Endometrium (tissue), 2 donors: ENCODE data around the gene RNASE4.
"Not testable (repeated sequence)": the region's sequence is repeated elsewhere in the genome, so short reads cannot be mapped to it uniquely, and the experiment has no call there.

Source experiments
- FAIRE-seq: peaks from 2 replicates; lab custom pipeline; 2012; peaks lifted over from hg19 to GRCh38; lab: Jason Lieb, UNC
- donor health status: control.
- donor health status: control.

RNASE4 gene

DNA sequence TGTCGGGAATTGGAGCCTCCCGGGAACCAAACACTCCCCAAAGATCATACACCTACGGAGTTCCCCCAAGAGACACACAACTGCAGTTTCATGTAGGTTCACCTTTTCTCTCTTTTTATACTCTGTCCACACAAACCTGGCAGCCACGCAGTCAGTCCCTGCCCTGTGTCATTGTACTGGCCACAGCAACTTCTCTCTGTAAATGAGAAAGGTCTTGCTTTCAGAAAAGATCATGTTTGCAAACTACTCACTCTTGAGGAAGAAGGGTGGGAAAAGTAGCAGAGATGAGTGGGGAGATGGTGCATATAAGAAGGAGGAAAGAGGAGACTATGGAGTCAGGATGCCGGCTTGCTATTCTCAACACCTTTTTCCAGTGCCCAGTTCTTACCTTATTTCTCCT lies 14.6 kb downstream of the RNASE4 start:
- no peak for FAIRE-seq

DNA sequence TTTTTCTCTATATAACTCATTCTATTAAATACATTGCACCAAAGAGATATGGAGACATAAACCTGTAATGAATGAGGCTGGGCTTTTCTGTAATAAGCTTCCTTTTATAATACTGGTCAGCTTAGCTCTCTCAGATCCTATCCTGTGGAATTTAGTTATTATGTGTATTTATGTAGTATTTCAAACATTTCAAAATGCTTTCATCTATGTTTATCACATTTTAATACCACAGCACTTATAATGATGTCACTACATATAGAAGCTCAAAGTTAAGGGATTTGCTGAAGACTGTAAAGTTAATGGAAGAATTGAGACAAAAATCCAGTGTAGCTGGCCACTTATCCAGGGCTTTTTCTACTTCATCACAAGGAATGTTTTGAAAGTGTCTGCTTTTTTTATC lies 15.6 kb downstream of the RNASE4 start:
- FAIRE-seq, result no peak

DNA sequence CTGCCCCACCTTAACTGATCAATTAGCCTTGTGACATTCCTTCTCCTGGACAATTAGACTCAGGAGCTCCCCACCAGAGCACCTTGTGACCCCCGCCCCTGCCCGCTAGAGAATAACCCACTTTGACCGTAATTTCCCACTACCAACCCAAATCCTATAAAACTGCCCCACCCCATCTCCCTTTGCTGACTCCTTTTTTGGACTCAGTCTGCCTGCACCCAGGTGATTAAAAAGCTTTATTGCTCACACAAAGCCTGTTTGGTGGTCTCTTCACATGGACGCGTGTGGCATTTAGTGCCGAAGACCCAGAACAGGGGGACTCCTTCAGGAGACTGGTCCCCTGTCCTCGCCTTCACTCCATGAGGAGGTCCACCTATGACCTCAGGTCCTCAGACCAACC lies 16.6 kb downstream of the RNASE4 start:
- FAIRE-seq, result not testable (repeated sequence)

DNA sequence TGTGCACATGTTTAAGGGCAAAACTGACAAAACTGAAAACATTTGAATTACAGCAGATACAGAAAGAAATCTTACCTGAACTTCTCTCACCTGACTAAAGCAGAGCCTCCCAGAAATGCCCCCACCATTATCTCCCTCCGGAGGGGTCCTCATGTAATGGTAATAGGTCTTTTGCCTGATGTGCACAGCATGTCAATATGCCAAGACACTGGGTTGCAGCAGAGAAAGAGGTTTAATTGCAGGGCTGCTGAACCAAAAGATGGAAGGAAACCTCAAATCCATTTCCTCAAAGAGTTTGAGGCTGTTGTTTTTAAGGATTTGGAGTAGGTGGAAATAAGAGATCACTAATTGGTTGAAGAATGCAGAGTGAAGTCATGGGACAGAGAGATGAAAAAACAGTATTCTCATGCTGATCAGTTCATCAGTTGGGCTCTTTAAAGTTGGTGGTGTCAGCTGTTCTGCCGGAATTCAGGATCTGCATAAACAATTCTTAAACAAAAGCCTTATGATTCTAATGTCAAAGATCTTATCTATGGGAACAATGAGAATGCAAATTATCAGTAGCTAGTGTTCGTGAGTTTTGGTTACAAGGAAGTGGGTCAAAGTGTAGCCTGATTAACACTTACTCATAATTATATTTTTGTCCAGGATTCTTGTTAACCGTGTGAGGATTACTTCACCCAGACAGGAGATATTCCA lies 22.4 kb downstream of the RNASE4 start:
- no peak for FAIRE-seq

DNA sequence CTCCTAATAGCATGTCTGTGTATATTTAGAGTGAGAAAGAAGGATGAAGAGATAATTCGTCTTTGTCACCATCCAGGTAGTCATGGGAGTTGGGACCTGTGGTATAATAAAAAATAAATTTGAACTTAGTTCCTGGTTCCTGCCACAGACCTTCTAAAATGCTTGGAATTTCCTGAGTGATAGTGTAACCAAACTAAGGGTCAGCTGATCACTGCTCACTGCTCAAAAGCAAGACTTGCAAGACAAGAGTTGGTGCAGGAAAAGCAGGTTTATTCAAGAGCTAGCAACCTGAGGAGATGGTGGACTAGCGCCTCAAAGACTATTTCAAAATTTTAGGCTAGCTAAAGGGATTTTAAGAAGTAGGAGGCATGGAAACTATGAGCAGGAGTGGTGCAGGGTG lies 23.3 kb downstream of the RNASE4 start:
- FAIRE-seq, result no peak

DNA sequence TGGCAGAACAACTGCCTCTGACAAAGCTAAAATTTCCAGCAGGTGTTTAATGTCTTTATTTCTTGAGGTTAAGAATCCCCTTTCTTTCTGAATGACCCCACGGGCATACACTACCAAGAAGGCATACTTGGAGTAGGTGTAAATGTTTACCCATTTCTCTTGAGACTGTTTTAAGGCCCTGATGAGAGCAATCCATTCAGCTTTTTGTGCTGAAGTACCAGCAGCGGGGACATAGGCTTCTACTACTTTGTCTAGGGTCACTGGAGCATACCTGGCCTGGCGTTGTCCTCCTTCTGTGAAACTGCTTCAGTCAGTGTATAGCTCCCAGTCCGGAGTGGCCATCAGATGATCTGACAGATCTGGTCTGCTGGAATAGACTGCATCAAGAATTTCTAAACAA lies 26.9 kb downstream of the RNASE4 start:
- no peak for FAIRE-seq

DNA sequence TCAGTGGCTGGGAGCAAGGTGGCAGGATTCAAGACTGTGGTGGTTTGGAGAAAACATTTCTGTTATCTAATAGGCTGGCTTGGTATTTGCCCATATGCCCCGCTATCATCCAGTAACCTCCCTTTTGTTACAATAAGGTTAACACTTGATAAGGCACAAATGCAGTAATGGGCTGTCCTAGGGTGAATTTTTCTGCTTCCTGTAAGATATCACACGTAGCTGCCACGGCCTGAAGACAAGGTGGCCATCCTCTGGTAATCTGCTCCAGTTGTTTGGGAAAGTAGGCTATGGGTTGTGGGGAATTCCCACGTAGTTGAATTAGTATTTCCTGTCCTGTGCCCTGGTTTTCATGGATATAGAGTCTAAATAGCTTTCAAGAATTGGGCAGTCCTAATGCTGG lies 27.3 kb downstream of the RNASE4 start:
- FAIRE-seq, result no peak

DNA sequence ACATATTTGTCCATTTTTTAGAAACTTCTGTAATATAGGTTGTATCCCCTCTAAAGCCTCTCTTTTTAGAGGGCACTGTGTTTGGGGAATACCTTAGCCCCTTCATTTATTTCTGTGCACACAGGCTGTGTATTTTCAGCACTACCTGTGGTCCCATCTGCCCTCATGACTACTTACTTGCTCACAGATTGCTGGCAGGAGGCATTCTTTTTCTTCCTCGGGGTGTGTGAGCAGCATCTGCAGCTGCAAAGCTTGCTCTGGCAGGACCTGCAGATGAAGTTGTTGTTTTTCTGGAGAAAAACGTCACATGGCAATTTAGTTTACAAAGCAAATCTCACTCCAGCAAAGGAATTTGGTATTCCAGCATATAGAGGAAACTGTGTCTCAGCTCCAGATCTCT lies 28.5 kb downstream of the RNASE4 start:
- no peak for FAIRE-seq

DNA sequence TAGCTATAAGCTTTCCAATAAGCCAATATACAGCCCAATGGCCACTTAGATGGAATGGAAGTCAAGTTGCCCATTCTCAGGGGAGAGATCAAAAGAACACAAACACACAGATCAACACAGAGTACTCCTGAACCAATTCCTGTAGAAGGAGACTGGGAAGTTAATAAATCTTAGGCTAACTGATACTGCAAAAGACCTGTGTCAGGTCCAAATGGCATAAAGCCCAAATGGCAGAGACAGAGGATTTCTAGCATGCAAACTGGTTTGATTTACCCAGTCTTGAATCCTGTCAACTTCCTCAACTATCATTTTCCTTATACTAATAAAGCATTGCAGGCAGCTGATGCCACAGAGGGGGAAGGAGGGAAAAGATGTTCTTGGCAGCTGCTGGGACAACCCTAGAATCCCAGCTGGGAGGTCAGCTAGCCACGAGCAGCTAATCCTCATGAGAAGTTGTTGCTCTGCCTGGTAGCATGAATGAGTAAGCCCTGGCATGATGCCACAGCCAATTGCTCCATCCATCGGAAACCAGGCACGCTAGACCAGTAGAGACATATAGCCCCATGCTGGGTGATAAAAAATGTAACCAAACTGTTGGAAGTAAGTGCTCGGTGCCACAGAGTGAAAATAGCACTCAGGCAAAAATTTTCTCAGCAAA lies 30.4 kb downstream of the RNASE4 start:
- no peak for FAIRE-seq

DNA sequence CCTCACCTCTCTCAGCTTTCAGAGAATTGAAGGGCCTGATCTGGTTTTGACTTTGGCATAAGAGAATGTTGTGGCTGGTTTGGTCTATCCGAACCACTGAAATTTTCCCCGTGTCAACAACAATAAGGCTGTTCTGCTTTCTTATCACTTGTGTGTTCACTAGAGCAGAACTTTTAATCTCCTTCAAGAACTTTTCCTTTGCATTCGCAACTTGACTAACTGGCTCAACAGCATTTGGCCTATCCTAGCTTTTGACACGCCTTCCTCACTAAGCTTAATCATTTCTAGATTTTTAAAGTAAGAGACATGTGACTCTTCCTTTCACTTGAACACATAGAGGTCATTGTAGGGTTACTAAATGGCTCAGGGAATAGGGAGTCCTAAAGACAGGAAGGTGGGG lies 35.4 kb downstream of the RNASE4 start:
- FAIRE-seq, result no peak

DNA sequence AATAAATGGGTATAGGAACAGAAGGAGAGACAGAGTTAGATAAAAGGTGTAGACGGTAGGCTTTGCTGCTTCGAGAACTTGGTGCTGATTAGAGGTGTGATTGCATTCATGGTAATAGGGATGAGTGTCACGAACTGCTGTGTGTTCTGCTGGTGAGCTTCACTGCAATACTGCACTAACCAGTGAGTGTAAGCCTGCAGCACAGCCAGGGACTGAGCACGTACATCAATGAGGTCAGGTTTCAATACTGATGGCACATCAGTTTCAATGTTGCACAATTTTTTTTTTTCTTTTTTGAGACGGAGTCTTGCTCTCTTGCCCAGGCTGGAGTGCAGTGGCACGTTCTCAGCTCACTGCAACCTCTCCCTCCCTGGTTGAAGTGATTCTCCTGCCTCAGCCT lies 36.4 kb downstream of the RNASE4 start:
- no peak for FAIRE-seq

DNA sequence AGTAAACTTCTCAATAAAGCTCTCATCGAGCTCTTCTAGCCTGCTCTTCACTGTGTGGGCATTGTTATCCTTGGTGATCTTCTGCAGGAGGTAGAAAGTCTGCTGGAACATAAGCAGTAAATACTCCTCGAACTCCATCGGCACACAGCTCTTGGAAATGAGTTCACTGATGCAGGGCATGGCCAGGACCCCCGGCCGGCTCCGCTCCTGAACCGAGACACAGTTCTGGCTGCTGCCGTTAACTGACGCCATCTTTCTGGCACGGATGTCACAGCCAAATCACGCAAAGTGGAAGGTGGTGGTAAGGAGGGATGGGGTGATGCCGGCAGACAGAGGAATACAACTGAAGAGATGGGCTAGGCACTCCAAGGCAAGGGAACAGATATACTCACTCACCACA lies 37.7 kb downstream of the RNASE4 start:
- FAIRE-seq, result no peak

DNA sequence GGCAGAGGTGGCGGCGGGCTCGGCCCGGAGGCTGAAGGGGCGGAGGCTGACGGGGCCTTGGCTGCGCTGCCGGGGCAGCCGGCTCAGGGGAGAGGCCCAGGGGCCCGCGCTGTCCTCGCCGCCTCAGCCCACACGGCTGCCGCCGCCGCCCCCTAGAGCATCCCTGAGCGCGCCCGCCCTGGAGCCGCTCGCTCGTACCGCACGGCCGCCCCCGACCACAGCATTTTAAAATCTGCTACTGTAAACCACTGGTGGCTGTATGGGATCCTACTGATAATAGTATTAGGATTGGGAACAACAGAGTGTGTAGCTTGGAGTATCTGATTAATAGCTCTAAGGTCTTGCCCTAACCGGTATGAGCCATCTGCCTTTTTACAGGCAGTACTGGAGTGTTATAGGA lies 39.1 kb downstream of the RNASE4 start:
- FAIRE-seq, result no peak

DNA sequence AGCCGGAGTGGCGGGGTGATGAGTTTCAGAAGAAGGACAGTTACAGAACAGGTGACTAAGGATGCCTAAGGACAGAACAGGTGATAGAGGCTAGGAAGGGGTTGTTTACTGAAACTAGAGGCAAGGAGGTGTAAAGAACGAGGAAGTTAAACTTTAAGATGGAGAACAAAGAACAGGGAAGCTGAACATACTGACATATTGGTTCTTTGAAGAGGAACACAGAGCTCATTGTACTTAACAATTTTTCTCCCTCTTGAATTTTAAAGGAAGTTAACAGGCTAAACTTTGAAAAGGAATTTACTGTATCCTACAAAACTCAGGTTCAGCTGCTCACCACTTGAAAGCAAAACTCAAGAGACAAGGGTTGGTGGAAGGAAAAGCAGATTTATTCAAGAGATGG lies 41.8 kb downstream of the RNASE4 start:
- not testable (repeated sequence) for FAIRE-seq

DNA sequence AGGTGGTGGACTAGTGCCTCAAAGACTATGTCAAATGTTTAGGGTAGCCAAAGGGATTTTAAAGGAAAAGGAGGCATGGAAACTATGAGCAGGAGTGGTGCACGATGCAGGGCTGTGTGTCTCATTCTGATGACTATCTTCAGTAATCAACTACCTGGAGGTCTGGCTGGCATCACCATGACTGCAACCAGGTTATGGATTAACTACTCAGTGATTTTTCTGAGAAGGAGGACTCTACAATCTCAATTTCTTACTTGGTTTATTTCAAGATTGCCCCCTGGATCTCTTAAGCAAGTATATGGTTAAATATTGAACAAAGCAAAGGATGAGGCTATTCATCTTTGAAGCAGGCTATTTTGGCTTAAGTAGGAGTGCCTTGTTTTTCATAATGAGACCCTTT lies 42.2 kb downstream of the RNASE4 start:
- no peak for FAIRE-seq

DNA sequence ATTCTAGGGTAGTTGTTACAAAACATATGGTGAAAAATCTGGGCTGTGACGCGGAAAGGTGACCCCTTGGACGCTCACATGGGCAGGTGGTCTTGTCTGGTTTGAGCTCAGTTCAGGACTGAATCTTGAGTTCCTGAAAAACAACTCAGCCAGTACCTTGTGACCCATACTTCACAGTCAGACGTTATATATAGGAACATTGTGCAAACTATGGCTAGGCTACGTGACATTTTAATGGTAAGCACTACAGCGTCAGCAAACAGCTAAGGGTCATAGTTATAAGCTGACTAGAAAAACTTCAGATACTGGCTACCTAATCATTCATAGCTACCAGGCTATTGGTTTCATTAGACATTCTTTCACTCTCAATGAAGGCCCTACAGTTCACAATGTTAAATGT lies 46.5 kb downstream of the RNASE4 start:
- no peak for FAIRE-seq

DNA sequence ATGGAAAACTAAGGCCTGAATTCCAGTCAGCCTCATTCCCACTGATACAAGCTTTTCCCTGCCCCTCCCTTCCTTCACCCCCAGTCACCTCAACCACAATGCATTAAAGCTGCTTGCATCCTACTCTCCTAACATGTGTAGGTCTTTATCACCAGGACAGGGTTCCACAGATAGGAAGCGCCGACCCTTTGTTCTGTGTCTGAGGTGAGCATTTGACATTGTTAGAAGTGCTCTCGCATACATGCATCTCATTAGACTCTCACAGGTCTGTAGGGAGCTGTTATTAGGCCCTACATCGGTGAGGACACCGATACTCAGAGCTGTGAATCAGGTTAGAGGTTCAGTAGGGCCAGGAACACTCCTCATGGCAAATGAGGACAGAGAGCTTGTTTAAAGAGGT lies 48.1 kb downstream of the RNASE4 start:
- FAIRE-seq, result no peak

DNA sequence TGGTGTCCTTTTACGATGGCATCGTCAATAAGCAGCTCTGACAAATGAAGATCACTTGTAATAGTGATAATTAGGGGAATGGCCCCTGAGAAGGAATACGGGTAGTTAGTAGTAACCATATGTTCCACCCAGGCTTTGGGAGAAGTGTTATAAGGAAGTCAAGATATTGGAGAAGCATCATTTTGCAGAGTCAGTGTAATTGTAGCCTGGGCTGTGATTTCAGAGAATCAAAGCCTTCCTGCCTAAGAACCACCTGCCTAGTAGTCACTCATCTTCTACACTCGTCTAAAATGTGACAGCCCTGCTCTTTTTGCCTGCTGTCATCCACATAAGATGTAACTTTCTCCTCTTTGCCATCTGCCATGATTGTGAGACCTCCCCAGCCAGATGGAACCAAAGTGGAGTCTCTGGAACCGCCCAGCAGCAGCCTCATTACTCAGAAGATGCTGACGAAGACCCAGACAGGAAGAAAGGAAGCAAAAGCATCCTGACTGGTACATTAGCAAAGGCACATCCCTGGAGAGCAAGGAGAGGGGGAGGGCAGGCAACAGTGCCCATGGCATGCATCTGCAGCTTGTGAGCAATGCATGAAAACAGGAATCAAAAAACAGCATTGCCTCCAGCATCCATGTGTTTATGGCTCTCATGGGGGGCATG lies 48.7 kb downstream of the RNASE4 start:
- no peak for FAIRE-seq

DNA sequence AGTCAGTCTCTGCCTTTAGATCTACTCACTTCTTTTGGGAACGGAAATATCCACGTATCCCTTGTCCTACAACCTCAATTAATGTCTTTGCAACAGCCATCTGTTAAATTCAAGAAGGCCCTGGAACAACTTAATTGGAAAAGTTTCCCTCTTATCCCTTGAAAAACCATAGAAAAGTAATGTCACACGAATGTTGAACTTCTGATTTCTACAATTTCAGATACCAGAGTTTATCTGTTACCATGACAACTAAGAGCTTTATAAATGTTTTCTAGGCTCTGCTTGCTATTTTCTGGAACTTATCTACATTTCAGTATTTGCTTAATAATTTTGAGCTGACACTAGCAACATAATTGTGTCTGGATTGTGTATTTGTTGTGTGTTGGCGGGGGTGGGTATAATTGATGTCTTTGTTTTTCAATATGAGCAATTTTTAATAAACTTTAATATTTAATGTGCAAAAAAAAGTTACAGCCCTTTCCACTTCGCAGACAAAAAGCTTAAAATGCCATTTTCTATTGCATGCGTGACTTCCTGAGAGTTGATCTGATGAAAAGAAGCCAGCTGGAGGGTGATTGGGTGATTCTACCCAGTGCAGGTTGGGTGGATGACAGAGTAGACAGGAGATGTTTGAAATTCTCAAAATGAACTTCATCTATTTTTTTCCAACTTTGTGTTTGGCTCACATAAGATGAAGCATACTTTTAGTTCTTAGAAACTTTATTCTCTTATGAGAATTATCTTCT lies 49.5 kb downstream of the RNASE4 start:
- FAIRE-seq, result peak; percentile 68

DNA sequence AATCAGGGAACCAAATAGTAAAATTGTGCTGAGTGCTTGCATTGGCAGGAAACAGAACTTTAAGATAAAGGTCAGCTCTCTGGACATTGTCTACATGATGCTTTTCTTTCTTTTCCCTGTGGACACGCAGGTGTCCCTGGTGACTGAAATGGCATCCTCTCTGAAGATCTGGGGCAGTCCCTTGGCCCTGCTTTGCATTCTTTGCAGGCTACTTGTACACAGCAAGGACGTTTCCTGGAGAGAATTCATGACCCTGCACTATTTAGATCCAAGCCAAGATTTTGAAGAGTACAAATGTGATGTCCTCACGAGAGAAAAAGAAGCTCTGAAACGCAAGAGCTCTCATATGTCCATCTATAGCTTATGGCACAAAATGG lies 50.1 kb downstream of the RNASE4 start:
- no peak for FAIRE-seq

DNA sequence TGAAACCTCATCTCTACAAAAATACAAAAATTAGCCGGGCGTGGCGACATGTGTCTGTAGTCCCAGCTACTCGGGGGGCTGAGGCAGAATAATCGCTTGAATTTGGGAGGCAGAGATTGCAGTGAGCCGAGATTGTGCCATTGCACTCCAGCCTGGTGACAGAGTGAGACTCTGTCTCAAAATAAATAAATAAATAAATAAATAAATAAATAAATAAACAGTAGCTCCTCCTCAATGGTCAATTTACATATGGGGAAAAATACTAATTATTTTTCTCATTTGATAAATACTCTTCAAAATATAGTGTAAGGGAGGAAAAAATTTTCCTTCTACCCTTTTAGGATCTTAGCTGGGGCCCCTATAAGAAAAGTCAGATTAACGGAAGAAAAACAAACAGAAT lies 53.9 kb downstream of the RNASE4 start:
- FAIRE-seq, result not testable (repeated sequence)

DNA sequence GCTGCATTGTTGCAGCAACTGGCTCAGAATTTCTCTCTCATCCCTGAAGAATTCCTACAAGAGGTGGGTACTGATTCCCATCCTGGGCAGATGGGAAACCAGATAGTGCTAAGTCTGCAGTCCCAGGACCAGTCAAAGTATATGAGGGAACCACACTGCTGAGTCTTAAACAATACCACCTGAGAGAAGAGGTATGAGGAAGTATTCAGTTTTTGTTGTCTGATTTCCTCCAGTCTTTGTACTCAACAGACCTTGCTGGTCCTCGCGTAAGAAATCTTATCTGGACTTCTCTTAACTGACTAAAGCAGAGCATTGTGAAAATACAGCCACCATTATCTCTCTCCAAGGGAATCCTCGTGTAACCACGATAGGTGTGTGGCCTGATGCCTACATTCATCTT lies 57.8 kb downstream of the RNASE4 start:
- no peak for FAIRE-seq

DNA sequence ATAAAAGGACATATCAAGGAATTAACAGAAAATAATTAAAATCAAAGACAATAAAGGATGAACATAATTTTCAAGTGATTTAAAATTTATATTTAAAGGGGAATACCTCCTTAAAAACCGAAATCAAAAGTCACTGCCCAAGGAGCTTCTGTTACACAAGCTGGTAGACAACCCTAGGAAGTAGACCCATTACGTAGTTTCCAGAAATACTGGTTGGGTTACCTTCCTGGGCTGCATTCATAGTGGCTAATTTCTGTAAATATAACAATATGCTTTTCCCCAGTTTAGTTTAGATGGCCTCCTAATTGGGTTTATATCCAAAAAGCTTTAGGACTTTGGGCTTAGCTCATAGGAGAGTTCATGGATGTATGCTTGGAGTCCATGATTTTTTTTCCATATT lies 59.2 kb downstream of the RNASE4 start:
- no peak for FAIRE-seq
